GM19397 (cell line): ENCODE measurements around the gene TEKT1.

ENCODE experiments used
- ATAC-seq: cut with Tn5 transposase; IDR thresholded peaks from one replicate; pipeline ENCODE4 v1.9.1; 2021; ENCODE audit warnings: mild to moderate bottlenecking, moderate library complexity; ENCODE audit not compliant: unreplicated experiment

Gene TEKT1

GRCh38 chr17:6772016-6772415 lies 59.5 kb downstream of the TEKT1 start:
- ATAC-seq, result no peak

DNA sequence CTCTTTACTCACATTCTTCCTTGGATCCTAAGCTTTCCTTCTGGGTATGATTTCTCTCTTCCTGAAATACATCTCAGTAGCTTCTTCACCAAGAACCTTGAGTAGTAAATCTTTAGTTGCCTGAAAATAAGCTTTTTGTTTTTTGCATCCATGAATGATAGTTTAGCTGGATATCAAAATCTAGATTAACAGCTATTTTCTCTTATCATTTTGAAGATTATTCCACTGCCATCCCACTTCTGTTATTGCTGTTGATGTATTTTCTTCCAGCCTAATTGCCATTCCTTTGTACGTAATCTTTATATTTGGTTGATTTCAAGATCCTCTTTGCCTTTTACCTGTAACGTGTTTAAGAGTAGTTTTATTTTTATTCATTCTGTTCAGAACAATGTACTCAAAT lies 63.1 kb downstream of the TEKT1 start:
- no peak for ATAC-seq

DNA sequence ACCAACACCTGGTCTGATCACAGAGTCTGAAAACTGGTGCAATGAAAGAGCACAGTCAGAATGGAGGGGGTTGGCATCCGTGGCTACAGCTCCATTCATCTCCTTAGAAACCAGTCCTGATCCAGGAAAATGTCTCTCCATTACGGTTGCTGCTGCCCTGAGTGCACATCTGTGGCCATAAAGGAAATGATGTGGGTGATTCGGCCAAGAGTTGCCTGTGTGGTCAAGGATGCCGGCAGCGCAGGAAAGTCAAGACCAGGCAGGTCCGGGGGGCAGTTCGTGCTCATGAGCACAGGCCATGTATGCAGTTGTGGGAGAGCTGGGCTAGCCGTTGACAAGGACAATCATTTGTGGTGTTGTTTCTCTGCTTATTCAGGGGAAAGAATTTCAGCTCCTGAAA lies 69.8 kb downstream of the TEKT1 start:
- ATAC-seq, result no peak

- ATAC-seq, result no peak
Measured at GRCh38 chr17:6757747-6758146, 73.8 kb downstream of the TEKT1 start.

DNA sequence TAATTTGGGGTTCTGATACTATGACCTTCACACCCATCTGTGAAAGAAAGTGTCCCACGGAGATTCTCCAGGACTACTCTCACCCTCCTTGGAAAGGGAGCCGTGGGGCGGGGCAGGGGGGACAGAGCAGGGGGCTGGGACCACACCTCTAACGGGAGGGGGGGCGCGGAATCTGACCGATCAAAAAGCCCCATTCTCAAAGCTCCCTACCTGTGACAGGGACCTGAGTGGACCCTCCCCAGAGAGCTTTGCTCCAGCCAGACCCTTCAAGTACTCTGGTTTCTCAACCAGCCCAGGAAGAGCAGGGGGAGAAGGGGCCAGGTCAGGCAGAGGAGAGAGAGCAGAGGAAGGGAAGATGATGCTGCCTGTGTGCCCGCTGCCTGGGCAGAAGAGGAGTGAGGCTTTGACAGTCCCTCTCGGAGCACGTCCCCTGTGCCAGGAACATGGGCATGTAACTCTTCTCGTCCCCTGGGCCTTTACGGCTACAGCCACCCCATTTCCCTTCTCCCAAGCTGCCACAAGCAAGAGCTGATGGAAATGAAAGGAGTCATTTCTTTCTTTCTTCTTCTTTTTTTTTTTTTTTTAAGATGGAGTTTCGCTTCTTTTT lies 75.0 kb downstream of the TEKT1 start:
- ATAC-seq, result no peak

DNA sequence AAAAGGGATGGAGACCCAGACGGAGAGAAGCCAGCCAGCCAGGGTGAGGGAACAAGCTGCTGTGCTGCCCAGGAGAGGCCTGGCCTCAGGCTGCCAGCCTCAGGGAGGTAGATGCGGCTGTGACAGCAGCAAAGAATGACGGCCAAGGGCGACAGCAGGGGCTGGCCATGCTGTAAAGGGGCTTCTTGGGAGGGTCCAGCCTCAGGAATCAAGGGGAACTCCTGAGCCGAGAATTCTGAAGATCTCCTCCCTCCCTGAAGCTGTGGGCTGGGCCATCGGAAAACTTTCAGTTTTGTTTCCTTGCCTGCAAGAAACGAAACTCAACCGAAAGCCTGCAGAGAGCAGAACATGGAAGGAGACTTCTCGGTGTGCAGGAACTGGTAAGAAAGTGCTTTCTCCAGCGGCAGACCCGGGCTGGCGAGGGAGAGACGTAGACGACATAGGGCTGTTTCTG lies 75.8 kb downstream of the TEKT1 start, which contains the start of gene XAF1:
Gene XAF1, plus strand, starts transcription at position 316 of the 454 bp plus-strand sequence. Its CDS starts 33 bp downstream, at position 349.
- no peak for ATAC-seq

- no peak for ATAC-seq
Measured at GRCh38 chr17:6755281-6755680, 76.2 kb downstream of the TEKT1 start.

GRCh38 chr17:6753546-6753945 lies 78.0 kb downstream of the TEKT1 start:
- ATAC-seq, result no peak

DNA sequence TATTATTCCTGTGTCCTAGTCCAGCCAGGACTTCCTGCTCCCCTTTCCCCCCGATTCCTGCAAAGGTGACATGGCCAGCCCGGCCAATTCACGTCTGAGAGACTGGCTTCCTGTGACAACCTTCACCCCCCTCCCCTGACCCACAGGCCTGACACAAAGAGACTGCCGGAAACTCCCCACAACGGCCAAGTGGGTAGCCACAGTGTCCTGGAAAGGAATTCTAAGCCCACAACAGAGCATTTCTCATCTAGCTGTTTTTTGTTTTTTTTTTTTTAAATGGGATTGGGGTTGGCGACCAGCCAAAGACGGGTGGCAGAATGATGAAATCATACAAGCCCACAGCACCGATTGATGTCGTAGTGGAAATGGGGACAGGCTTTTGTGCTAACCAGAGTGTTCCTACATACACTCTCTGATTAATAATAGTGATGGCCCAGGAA lies 78.5 kb downstream of the TEKT1 start:
- no peak for ATAC-seq

- no peak for ATAC-seq
Measured at GRCh38 chr17:6752068-6752909, 79.2 kb downstream of the TEKT1 start.

DNA sequence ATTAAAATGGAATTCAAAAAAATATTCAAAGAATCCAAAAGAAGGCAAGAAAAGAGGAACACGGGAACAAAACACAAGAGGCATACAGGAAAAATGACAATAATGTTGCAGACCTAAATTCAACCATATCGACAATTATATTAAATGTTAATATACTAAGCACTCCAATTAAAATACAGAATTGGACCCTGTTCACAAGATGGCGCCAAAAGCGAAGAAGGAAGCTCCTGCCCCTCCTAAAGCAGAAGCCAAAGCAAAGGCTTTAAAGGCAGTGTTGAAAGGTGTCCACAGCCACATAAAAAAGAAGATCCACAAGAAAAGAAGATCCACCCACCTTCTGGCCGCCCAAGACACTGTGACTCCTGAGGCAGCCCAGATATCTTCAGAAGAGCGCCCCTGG lies 82.0 kb downstream of the TEKT1 start:
- no peak for ATAC-seq

GRCh38 chr17:6748617-6749016 lies 82.9 kb downstream of the TEKT1 start:
- no peak for ATAC-seq
